ENCODE data around the gene SCUBE3.

GRCh38 chr6:35216412-35216732 lies 2.6 kb downstream of the SCUBE3 start:
- no peak for TF ChIP-seq EZH2 (IDR thresholded peaks at IDR 0.05; ENCODE audit: borderline replicate concordance, insufficient read depth, low read depth, low read length, poor library complexity, severe bottlenecking)
- no peak for TF ChIP-seq CTCF (IDR thresholded peaks at IDR 0.05)

Measured in B cell (primary cell).